ENCODE data around the gene USF2. TPM values are rescaled to one million over a fixed set of nuclear protein-coding genes. Genes with fewer than 3 reads are reported as not detected.

USF2 gene
- total and polyA plus RNA-seq, 2 donors (not counting 1 experiment from before 2014, with no cell fraction given): 318 to 377 TPM

- WGBS (ENCODE audit: insufficient coverage): 86% methylated on average over 5 of the region's 5 CpGs
- Histone ChIP-seq H3K4me1 (ENCODE audit: control insufficient read depth in 2 of 2, insufficient read depth in 2 of 2, low read length in 2 of 2) (peaks cover 0 to 8% of the 10 kb centered on the region in 2 donors), H3K4me2 (replicated peaks; ENCODE audit: low read depth, low read length, poor library complexity, severe bottlenecking) (no peak overlapping the region), H2AFZ (ENCODE audit: insufficient read depth, low read depth, low read length, poor library complexity, severe bottlenecking) (no peak overlapping the region), H3K9ac (ENCODE audit: low read length) (no peak overlapping the region), H3K27ac (ENCODE audit: low read length in 2 of 2) (no peak overlapping the region), H3K79me2 (ENCODE audit: control insufficient read depth, insufficient read depth, low read length) (no peaks in the 10 kb centered on the region), H3K27me3 (replicated peaks in 1 of 4; ENCODE audit: control extremely low read depth in 1 of 4, control insufficient read depth in 3 of 4, insufficient read depth in 4 of 4, low read length in 3 of 4) (no peaks in the 10 kb centered on the region), H3K36me3 (replicated peaks in 1 of 2; ENCODE audit: control extremely low read depth in 1 of 2, control insufficient read depth in 1 of 2, extremely low read depth in 1 of 2, insufficient read depth in 2 of 2, low read length in 1 of 2) (no peaks in the 10 kb centered on the region), H4K20me1 (ENCODE audit: control insufficient read depth, insufficient read depth, low read length, poor library complexity, severe bottlenecking) (no peaks in the 10 kb centered on the region), H3K9me3 (ENCODE audit: control extremely low read depth in 1 of 3, control insufficient read depth in 2 of 3, insufficient read depth in 1 of 3, low read length in 2 of 3) (no peaks in the 10 kb centered on the region), H3K4me3 (ENCODE audit: control extremely low read depth in 1 of 5, extremely low read depth in 1 of 5, insufficient read depth in 1 of 5, low read depth in 2 of 5, low read length in 4 of 5) (no peak overlapping the region)
- H3K4me1 Mint-ChIP-seq: peaks cover 27% of the 10 kb centered on the region
- TF ChIP-seq CTCF (IDR thresholded peaks at IDR 0.05) (no peak), EZH2 (IDR thresholded peaks at IDR 0.05; ENCODE audit: borderline replicate concordance, insufficient read depth, low read depth, low read length, poor library complexity, severe bottlenecking) (no peak)
- no peaks in the 10 kb centered on the region for H3K27me3 Mint-ChIP-seq
- H3K27ac Mint-ChIP-seq: no peak overlapping the region
- H3K9me3 Mint-ChIP-seq (ENCODE audit: insufficient read depth): no peaks in the 10 kb centered on the region
- ATAC-seq (ENCODE audit: low read depth): no peak
- POLR2A ChIA-PET: interaction anchor here (1.1 kb wide), 1 partner anchor 48 kb away, joined by 3 read pairs; no protein-coding TSS in a partner anchor
- intact Hi-C loops (cut with micrococcal nuclease): no loop called here
- CTCF ChIA-PET: interaction anchor here (1.6 kb wide), 1 partner anchor 13 kb away, joined by 3 read pairs; no protein-coding TSS in a partner anchor
- no peak for DNase-seq
- H3K4me3 Mint-ChIP-seq: no peak overlapping the region
These were observed 20.1 kb downstream of the USF2 start for GRCh38 chr19:35288906-35289305.

DNA sequence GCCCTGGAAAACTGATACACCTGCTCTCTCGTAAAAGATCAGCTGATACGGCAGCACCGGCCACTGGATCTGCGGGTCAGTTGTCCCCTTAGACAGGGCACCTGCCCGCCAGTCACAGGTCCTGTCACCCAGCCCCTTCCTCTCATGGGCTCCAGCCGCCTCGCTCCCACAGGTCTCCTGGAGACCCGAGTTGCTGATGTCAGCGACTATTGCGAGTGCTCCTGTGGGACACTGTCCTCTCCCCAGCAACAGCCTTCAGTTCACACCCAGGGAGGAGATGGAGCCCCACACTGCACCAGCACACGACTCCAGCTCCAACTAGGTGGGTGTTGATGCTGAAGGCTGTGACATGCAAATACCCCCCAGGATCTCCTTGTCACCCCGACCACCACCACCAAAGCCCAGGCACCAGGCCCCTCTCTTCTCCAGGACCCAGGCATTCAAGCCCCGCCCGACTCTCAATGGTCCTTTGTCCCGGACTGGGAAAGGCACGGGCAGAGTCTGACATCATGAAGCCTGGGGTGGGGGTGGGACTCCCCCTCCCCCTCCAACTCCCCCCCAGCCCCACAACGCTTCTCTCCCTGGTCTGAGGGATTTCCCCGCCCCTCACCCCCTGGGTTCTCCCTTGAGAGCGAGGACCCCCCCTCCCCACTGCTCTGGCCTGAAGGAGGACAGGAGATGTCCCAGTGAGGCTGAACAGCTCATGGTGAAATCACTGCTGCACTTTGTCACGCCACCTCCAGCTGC lies 21.8 kb downstream of the USF2 start:
- peaks cover 30% of the 10 kb centered on the region for H3K4me1 Mint-ChIP-seq
- H4K20me1 ChIP-seq (ENCODE audit: control insufficient read depth, insufficient read depth, low read length, poor library complexity, severe bottlenecking): no peaks in the 10 kb centered on the region
- H3K9me3 ChIP-seq (ENCODE audit: control extremely low read depth in 1 of 3, control insufficient read depth in 2 of 3, insufficient read depth in 1 of 3, low read length in 2 of 3): peaks cover 0 to 4% (median 0%) of the 10 kb centered on the region in 3 donors
- no peak for DNase-seq
- ChIA-PET CTCF (interaction anchor here (1.6 kb wide), 1 partner anchor 15 kb away, joined by 3 read pairs; no protein-coding TSS in a partner anchor), POLR2A (no interaction called here)
- ATAC-seq (ENCODE audit: low read depth): no peak
- H3K4me1 ChIP-seq (ENCODE audit: control insufficient read depth in 2 of 2, insufficient read depth in 2 of 2, low read length in 2 of 2): peaks cover 8 to 21% of the 10 kb centered on the region in 2 donors
- H2AFZ ChIP-seq (ENCODE audit: insufficient read depth, low read depth, low read length, poor library complexity, severe bottlenecking): no peak overlapping the region
- TF ChIP-seq EZH2 (IDR thresholded peaks at IDR 0.05; ENCODE audit: borderline replicate concordance, insufficient read depth, low read depth, low read length, poor library complexity, severe bottlenecking): no peak
- no peak for TF ChIP-seq CTCF (IDR thresholded peaks at IDR 0.05)
- no peaks in the 10 kb centered on the region for H3K36me3 ChIP-seq (replicated peaks in 1 of 2; ENCODE audit: control extremely low read depth in 1 of 2, control insufficient read depth in 1 of 2, extremely low read depth in 1 of 2, insufficient read depth in 2 of 2, low read length in 1 of 2)
- no peak overlapping the region for H3K4me2 ChIP-seq (replicated peaks; ENCODE audit: low read depth, low read length, poor library complexity, severe bottlenecking)
- H3K4me3 ChIP-seq (ENCODE audit: control extremely low read depth in 1 of 5, extremely low read depth in 1 of 5, insufficient read depth in 1 of 5, low read depth in 2 of 5, low read length in 4 of 5): no peak overlapping the region
- no peaks in the 10 kb centered on the region for H3K27me3 ChIP-seq (replicated peaks in 1 of 4; ENCODE audit: control extremely low read depth in 1 of 4, control insufficient read depth in 3 of 4, insufficient read depth in 4 of 4, low read length in 3 of 4)
- H3K9ac ChIP-seq (ENCODE audit: low read length): no peak overlapping the region
- no peaks in the 10 kb centered on the region for H3K27me3 Mint-ChIP-seq
- no peak overlapping the region for H3K4me3 Mint-ChIP-seq
- 95% methylated on average over 13 of the region's 20 CpGs for WGBS (ENCODE audit: insufficient coverage)
- intact Hi-C loops (cut with micrococcal nuclease): no loop called here
- H3K9me3 Mint-ChIP-seq (ENCODE audit: insufficient read depth): no peaks in the 10 kb centered on the region
- no peak overlapping the region for H3K27ac ChIP-seq (ENCODE audit: low read length in 2 of 2)
- peak overlapping the region; percentile 37 for H3K27ac Mint-ChIP-seq
- no peaks in the 10 kb centered on the region for H3K79me2 ChIP-seq (ENCODE audit: control insufficient read depth, insufficient read depth, low read length)

All from B cell (primary cell).